NCI-H748 (cell line): ENCODE measurements around the gene ADAM30.
A peak's percentile ranks its signal among the peaks of the same experiment; 100 is the strongest.

Experiments used
- DNase-seq: peaks from one replicate; lab custom pipeline; 2025; ENCODE audit not compliant: unreplicated experiment; lab: John Stamatoyannopoulos, UW

Gene ADAM30

DNA sequence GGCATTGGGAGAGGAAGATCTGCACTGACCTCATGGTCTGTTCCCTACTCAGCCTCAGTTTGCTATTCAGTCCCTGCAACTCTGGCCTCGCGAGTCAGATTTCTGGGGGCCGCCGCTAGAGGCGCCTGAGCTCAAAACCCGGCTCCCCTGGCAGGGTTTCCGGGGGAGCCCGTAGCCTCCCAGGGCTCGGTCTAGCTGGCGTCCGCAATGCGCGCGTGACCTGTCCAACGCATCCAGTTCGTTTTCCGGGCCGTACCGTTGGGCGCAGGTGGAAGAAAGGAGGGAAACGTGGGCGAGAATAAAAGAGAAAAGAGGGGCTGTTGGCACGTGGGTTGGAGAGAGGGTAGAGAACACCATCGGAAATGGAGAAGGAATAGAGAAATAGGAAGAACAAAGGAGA is at the start of gene ADAM30:
Gene ADAM30, minus strand, starts transcription at position 213 of the 400 bp plus-strand sequence. Its CDS starts 179 bp downstream, at position 34.
- no peak for DNase-seq

DNA sequence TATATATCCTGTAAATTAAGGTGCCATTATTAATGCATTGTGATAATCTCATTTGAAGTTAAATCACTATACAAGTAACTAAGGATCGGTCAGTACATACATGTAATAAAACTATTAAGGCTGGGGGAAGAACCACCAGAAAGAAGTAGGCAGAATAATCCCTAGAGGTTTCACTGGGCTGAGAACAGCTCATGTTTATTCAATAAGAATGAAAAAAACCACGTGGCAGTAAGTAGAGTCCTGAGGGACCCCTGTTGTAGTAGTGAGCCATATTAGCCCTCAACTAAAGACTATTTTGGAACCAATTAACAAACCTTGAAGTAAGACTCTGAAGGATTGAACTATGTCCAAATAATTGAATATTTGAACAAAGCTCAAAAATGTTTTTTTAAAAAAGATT is 46.9 kb upstream of the ADAM30 start:
- no peak for DNase-seq

GRCh38 chr1:119941392-119941791 is 45.1 kb upstream of the ADAM30 start:
- no peak for DNase-seq

DNA sequence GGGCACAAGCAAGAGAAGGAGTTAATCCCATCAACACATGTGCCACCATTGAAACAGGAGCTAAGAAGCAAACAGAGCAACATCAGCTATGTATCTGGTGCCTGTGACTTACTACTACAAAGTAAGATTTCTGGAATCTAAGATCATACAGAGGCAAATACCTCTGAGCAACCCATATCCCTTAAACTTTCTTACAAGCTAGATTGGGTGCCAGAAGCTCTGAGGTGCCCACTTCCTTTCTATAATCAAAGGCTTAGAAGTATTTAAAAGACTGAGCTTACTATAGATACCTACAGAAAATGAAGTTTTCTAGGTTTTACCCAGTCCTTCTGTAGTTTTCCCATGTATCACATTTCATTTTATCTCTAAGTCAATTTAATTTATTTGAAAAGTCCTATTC is 44.4 kb upstream of the ADAM30 start:
- DNase-seq, result no peak

DNA sequence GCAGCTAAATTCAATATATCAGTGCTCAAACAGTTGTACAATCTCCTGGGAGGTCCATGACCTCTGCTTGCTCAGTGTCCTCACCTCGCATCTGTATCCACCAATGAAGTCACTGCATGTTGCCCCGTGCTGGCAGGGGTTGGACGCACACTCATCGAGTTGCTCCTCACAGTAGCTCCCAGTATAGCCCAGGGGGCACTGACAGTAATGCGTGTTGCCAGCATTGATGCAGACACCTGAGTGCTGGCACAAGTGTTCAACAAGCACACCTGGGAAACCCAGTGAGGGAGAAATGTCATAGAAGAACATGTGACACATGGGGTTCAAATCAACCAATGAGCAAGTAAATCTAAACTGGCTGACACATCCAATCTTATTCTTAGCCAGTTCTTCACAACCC is 40.9 kb upstream of the ADAM30 start:
- DNase-seq, result no peak

GRCh38 chr1:119935915-119936314 is 39.6 kb upstream of the ADAM30 start:
- no peak for DNase-seq

GRCh38 chr1:119935373-119935772 is 39.1 kb upstream of the ADAM30 start:
- DNase-seq, result no peak

GRCh38 chr1:119933397-119933796 is 37.1 kb upstream of the ADAM30 start:
- no peak for DNase-seq

- DNase-seq, result peak; percentile 15
Measured at GRCh38 chr1:119929643-119930315, 33.5 kb upstream of the ADAM30 start.

- DNase-seq, result no peak
Measured at GRCh38 chr1:119926553-119926952, 30.2 kb upstream of the ADAM30 start.

GRCh38 chr1:119924948-119925898 is 28.9 kb upstream of the ADAM30 start:
- DNase-seq, result no peak

DNA sequence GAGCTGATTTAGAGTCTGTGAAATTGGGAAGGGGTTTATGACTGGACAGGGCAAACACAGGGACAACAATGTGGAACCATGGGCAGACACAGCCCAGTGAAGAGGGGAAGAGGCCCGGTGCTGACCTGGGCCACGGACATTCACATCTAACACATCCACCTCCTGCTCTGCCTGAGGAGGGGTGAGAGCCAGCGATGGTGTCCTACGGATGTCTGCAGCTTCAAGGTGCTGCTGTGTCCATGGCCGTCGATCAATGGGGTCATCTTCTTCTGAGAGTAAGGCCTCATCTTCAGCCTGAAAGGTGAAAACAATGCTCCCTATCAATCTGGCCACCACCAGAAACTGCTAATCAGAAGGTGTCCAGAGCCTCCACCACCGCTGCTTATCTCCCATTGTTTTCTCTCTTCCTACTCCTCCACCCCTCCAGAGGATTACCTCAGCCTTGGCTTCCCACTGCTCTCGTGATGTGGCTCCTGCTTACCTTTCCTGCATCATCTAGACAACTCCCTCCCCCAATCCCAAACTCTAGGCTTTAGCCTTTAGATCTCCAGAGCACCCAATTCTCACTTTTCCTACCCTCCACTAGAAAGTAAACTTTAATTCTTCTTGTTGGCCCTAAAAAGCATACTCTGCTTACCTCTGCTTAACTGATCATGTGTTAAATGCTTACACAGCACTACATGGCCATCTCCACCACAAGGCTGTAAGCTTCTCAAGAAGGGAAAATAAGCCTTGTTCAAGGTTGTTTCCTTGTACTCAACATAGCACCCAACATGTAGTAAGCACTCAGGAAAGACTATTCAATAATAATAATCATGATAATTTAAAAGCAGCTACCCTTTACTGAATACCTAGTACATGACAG is 24.0 kb upstream of the ADAM30 start:
- DNase-seq, result no peak

GRCh38 chr1:119919241-119919640 is 22.9 kb upstream of the ADAM30 start:
- no peak for DNase-seq

DNA sequence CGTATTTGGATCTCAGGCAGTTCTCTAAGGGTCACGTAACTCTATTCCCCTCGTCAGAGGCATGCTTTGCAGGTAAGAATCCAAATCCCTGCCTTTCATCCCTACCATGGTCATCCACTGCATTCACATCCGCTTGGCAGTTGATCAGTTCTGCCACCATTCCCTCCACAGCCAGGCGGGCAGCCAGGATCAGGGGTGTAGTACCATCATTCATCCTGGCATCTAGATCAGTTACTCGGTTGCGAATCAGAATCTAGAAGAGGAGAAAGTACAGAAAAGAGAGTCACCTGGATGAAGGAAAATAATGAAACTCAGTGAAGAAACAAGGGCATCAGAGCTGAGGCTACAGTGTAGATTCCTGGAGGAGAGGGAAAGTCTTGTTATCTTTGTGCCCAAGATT is 22.0 kb upstream of the ADAM30 start:
- no peak for DNase-seq

DNA sequence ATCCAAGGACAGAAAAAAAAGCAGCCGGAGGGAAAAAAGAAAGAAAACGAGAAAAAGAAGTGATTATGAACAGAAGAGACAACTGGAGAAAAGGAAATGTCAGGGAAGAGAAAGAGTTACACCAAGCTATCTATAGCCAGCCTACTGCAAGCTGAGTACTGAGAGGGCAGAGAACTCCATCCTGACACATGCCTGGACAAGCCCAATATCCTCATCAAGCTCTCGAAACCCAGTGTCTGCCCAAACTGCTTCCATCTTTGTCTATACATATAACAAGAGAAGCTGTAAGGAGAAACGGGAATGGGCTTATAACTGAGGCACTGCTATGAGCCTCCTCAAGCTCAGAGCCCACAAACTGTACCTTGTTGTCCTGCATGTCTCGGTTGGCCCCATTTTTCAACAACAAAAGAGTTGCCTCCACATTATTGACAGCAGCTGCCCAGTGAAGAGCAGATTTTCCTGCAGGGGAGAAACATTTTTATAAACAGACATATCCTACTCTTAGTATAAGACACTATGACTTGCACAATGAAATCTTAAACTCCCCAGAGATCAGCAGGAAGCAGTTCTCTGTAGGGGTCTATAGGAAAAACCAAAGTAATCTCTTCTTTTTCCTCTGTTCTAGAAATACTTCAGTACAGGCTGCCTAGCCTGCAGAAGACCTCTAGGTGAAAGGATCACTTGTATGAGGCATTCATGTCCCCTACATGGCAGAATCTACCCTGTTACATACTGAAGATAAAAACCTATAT is 21.2 kb upstream of the ADAM30 start:
- no peak for DNase-seq

- no peak for DNase-seq
Measured at GRCh38 chr1:119915517-119915916, 19.2 kb upstream of the ADAM30 start.

GRCh38 chr1:119914071-119914470 is 17.8 kb upstream of the ADAM30 start:
- no peak for DNase-seq

- DNase-seq, result no peak
Measured at GRCh38 chr1:119912963-119913362, 16.6 kb upstream of the ADAM30 start.

GRCh38 chr1:119911775-119912174 is 15.5 kb upstream of the ADAM30 start:
- DNase-seq, result no peak

- DNase-seq, result no peak
Measured at GRCh38 chr1:119910618-119911017, 14.3 kb upstream of the ADAM30 start.
